Prostate gland (tissue), 2 donors: Measurements from ENCODE around the gene CCDC158.

Source experiments
- CTCF ChIP-seq, 4 experiments: fragments of 200-600 bp in 2 of 4; fragments of 450-650 bp in 2 of 4; sonication (generic) in 2 of 4; IDR thresholded peaks; 1 replicate in 3 of 4; 2 replicates in 1 of 4; pipeline ENCODE4 v1.5.1; 2016 to 2019; ENCODE audit warnings: antibody characterized with exemption in 4 of 4, mild to moderate bottlenecking in 2 of 4, moderate library complexity in 2 of 4
- POLR2A ChIP-seq: fragments of 450-650 bp; IDR thresholded peaks from one replicate; pipeline ENCODE4 v1.6.1; 2016; ENCODE audit warnings: antibody characterized with exemption, mild to moderate bottlenecking

GRCh38 chr4:76302826-76303438, 118.0 kb downstream of the CCDC158 start:
- TF ChIP-seq POLR2A (no peak), CTCF (IDR thresholded peaks at IDR 0.05) (no peak)
